Dendritic cell treated with granulocyte-macrophage colony-stimulating factor and Interleukin-4, amounts not matched to agents 40 ng/mL and 50 ng/mL, for 4 days (primary cell): ENCODE results near the gene NMB.
"Not testable (repeated sequence)": the region's sequence is repeated elsewhere in the genome, so short reads cannot be mapped to it uniquely, and the experiment has no call there.

Experiments used
- H3K27ac Mint-ChIP-seq: one replicate; pipeline ENCODE4 v1.8.0; 2022; ENCODE audit warnings: mild to moderate bottlenecking, mixed read lengths
- H3K27me3 Mint-ChIP-seq: one replicate; pipeline ENCODE4 v1.8.0; 2022; ENCODE audit warnings: mild to moderate bottlenecking, mixed read lengths
- H3K36me3 Mint-ChIP-seq: one replicate; pipeline ENCODE4 v1.8.0; 2022; ENCODE audit warnings: low read depth, mixed read lengths
- H3K4me1 Mint-ChIP-seq: one replicate; pipeline ENCODE4 v1.8.0; 2022; ENCODE audit warnings: low read depth, mixed read lengths
- H3K4me3 Mint-ChIP-seq: one replicate; pipeline ENCODE4 v1.8.0; 2022; ENCODE audit warnings: mild to moderate bottlenecking, moderate library complexity, mixed read lengths
- H3K9me3 Mint-ChIP-seq: one replicate; pipeline ENCODE4 v1.8.0; 2022; ENCODE audit warnings: mixed read lengths
- intact Hi-C: fragments of 100-400 bp; cut with micrococcal nuclease; formaldehyde crosslinking; loops from one replicate; pipeline ENCODE4 v1.15.0; 2022

Gene NMB

GRCh38 chr15:84647726-84648125 lies 10.3 kb downstream of the NMB start:
- Mint-ChIP-seq H3K27ac (peak overlapping the region; percentile 73), H3K36me3 (peaks cover 99% of the 10 kb centered on the region), H3K4me1 (peaks cover 37% of the 10 kb centered on the region), H3K27me3 (no peaks in the 10 kb centered on the region), H3K9me3 (no peaks in the 10 kb centered on the region), H3K4me3 (peak overlapping the region; percentile 30)
- intact Hi-C loops: no loop called here

DNA sequence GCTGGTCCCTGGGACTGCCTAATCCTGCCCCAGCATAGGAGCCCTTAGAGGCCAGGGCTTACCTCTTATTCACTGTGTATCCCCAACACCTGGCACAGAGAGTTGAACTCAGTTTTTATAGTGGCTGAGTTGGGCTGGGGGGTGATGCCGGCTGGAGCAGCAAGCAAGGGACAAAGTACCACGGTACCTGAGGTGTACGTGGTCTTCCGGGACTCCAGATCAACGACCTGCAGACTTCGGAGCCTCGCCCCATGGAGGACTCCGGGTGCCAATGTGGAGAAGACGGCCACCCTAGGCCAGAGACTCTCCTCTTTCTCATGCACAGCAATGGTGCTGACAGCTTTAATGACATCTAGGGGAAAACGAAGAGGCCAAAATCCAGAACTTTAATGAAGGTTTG lies 12.0 kb downstream of the NMB start:
- Mint-ChIP-seq H3K4me1 (peaks cover 21% of the 10 kb centered on the region), H3K36me3 (peaks cover 100% of the 10 kb centered on the region)
- intact Hi-C loops: no loop called here

GRCh38 chr15:84645496-84645895 lies 12.5 kb downstream of the NMB start:
- Mint-ChIP-seq H3K9me3 (no peaks in the 10 kb centered on the region), H3K4me1 (peaks cover 21% of the 10 kb centered on the region), H3K27ac (no peak overlapping the region), H3K4me3 (no peak overlapping the region), H3K36me3 (peaks cover 99% of the 10 kb centered on the region), H3K27me3 (no peaks in the 10 kb centered on the region)
- intact Hi-C loops: no loop called here

More for the DNA sequence above, 12.0 kb downstream of the NMB start:
- Mint-ChIP-seq H3K27me3 (no peaks in the 10 kb centered on the region), H3K9me3 (no peaks in the 10 kb centered on the region), H3K4me3 (no peak overlapping the region), H3K27ac (no peak overlapping the region)

GRCh38 chr15:84643838-84644237 lies 14.2 kb downstream of the NMB start:
- peaks cover 15% of the 10 kb centered on the region for H3K4me1 Mint-ChIP-seq
- H3K36me3 Mint-ChIP-seq: peaks cover 99% of the 10 kb centered on the region
- no peaks in the 10 kb centered on the region for H3K27me3 Mint-ChIP-seq
- H3K27ac Mint-ChIP-seq: peak overlapping the region; percentile 7
- H3K4me3 Mint-ChIP-seq: no peak overlapping the region
- H3K9me3 Mint-ChIP-seq: no peaks in the 10 kb centered on the region
- intact Hi-C loops: no loop called here

- H3K36me3 Mint-ChIP-seq: peaks cover 99% of the 10 kb centered on the region
- H3K4me3 Mint-ChIP-seq, H3K4me1 Mint-ChIP-seq, H3K9me3 Mint-ChIP-seq, intact Hi-C loops, H3K27ac Mint-ChIP-seq, H3K27me3 Mint-ChIP-seq: not testable (repeated sequence)
Measured at GRCh38 chr15:84642640-84643039, 15.4 kb downstream of the NMB start.

DNA sequence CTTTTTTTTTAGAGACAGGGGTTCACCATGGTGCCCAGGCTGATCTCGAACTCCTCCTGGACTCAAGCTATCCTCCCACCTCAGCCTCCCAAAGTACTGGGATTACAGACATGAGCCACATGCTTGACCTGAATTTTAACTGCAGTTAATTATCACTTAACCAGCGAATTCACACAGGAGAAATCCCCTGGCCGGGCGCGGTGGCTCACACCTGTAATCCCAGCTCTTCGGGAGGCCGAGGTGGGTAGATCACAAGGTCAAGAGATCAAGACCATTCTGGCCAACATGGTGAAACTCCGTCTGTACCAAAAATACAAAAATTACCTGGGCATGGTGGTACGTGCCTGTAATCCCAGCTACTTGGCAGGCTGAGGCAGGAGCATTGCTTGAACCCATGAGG lies 16.1 kb downstream of the NMB start:
- H3K27me3 Mint-ChIP-seq, H3K27ac Mint-ChIP-seq, H3K9me3 Mint-ChIP-seq, intact Hi-C loops, H3K4me1 Mint-ChIP-seq, H3K4me3 Mint-ChIP-seq: not testable (repeated sequence)
- H3K36me3 Mint-ChIP-seq: peaks cover 99% of the 10 kb centered on the region

- Mint-ChIP-seq H3K36me3 (peaks cover 87% of the 10 kb centered on the region), H3K27me3 (no peaks in the 10 kb centered on the region), H3K4me3 (no peak overlapping the region), H3K9me3 (no peaks in the 10 kb centered on the region), H3K4me1 (peaks cover 18% of the 10 kb centered on the region), H3K27ac (no peak overlapping the region)
- intact Hi-C loops: loop anchor here (10.0 kb wide), 1 partner anchor 347 kb away; the partner anchor contains the start of gene PDE8A
Measured at GRCh38 chr15:84638103-84638502, 19.9 kb downstream of the NMB start.

DNA sequence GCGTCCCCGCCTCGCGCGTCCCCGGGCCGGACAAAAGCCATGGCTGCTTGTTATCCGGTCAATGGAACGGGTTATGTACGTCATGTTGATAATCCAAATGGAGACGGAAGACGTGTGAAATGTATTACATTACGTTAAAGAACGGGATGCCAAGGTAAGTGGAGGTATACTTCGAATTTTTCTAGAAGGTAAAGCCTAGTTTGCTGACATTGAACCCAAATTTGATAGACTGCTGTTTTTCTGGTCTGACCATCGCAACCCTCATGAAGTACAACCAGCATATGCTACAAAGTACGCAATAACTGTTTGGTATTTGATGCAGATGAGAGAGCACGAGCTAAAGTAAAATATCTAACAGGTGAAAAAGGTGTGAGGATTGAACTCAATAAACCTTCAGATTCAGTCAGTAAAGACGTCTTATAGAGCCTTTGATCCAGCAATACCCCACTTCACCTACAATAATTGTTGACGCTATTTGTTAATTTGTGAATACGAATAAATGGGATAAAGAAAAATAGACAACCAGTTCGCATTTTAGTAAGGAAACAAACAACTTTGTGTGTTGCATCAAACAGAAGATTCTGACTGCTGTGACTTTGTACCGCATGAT lies 23.7 kb downstream of the NMB start:
- H3K36me3 Mint-ChIP-seq: peaks cover 60% of the 10 kb centered on the region
- H3K4me1 Mint-ChIP-seq: peaks cover 46% of the 10 kb centered on the region

DNA sequence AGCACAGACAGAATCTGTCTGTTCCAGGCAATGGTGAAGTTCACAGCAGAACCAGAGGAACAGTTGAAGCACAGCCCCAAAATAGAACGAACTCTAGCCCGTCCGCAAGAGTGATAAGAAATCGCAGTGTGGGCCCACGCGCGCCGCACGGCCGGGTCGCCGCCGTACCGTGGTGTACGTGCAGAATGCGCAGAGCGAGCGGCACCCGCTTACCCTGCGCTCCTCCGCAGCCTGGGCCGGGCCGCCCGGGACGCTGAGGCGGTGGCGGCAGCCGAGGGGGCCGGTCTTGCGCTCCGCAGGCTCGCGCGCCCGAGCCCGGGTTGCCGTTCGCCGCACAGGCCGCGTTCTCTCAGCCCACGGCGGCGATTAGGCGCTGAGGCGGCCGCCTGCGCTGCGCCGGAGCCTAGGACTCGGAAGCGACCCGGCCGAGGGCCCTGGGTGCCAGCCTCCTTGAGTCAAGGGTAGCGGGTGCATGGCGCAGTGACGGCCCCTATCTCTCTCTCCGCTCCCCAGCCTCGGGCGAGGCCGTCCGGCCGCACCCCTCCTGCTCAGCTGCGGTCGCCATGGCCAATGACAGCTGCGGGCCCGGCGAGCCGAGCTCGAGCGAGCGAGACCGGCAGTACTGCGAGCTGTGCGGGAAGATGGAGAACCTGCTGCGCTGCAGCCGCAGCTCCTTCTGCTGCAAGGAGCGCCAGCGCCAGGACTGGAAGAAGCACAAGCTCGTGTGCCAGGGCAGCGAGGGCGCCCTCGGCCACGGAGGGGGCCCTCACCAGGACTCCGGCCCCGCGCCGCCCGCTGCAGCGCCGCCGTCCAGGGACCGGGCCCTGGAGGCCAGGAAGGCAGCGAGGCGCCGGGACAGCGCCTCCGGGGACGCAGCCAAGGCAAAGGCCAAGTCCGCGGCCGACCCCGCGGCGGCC lies 24.4 kb downstream of the NMB start:
- no peaks in the 10 kb centered on the region for H3K27me3 Mint-ChIP-seq
- intact Hi-C loops: loop anchor here (10.0 kb wide), 1 partner anchor 351 kb away; the partner anchor contains the start of gene PDE8A
- peaks cover 52% of the 10 kb centered on the region for H3K36me3 Mint-ChIP-seq
- peak overlapping the region; percentile 86 for H3K4me3 Mint-ChIP-seq
- H3K4me1 Mint-ChIP-seq: peaks cover 46% of the 10 kb centered on the region
- no peaks in the 10 kb centered on the region for H3K9me3 Mint-ChIP-seq
- peak overlapping the region; percentile 83 for H3K27ac Mint-ChIP-seq

More for the DNA sequence above, 23.7 kb downstream of the NMB start:
- Mint-ChIP-seq H3K4me3 (peak overlapping the region; percentile 86), H3K9me3 (no peaks in the 10 kb centered on the region), H3K27me3 (no peaks in the 10 kb centered on the region), H3K27ac (peak overlapping the region; percentile 83)
- intact Hi-C loops: loop anchor here (10.0 kb wide), 1 partner anchor 350 kb away; the partner anchor contains the start of gene PDE8A

DNA sequence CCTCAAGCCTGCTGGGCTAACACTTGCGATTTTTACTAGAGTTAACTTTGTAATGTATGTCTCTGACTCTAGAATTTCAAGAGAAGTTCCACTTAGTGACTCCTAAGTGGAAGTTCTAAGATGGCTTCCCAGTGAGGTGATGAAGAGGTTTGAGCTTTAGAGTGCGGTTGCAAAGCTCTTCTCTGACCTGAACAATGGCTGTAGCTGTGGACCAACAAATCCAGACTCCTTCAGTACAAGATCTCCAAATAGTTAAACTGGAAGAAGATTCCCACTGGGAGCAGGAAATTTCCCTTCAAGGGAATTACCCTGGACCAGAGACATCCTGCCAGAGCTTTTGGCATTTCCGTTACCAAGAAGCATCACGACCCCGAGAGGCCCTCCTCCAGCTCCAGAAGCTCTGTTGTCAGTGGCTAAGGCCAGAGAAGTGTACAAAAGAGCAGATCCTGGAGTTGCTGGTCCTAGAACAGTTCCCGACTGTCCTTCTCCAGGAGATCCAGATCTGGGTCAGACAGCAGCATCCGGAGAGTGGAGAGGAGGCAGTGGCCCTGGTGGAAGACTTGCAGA lies 26.2 kb downstream of the NMB start:
- Mint-ChIP-seq H3K4me1 (peaks cover 46% of the 10 kb centered on the region), H3K36me3 (peaks cover 34% of the 10 kb centered on the region), H3K9me3 (no peaks in the 10 kb centered on the region), H3K27ac (peak overlapping the region; percentile 94), H3K4me3 (peak overlapping the region; percentile 86), H3K27me3 (no peaks in the 10 kb centered on the region)
- intact Hi-C loops: loop anchor here (1.0 to 10.0 kb wide), 3 partner anchors 23 to 353 kb away; partner anchors contain the start of genes PDE8A and WDR73

DNA sequence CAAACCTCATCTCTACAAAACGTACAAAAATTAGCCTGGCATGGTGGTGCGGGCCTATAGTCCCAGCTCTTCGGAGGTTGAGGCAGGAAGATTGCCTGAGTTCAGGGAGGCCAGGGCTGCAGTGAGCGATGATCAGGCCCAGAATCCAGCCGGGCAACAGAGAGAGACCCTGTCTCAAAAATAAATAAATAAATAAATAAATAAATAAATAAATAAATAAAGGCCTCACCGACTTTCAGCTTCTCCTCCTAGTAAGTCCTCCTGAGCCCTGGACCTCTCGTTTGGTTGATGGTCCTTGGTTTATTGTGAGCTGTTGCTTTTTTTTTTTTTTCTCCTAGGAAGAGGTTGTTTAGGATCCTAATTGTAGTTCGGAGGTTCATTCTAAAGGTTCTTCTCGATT lies 29.0 kb downstream of the NMB start:
- no peak overlapping the region for H3K27ac Mint-ChIP-seq
- peaks cover 23% of the 10 kb centered on the region for H3K36me3 Mint-ChIP-seq
- no peak overlapping the region for H3K4me3 Mint-ChIP-seq
- peaks cover 38% of the 10 kb centered on the region for H3K4me1 Mint-ChIP-seq
- intact Hi-C loops: no loop called here
- no peaks in the 10 kb centered on the region for H3K9me3 Mint-ChIP-seq
- no peaks in the 10 kb centered on the region for H3K27me3 Mint-ChIP-seq

GRCh38 chr15:84625123-84625522 lies 32.9 kb downstream of the NMB start:
- peaks cover 26% of the 10 kb centered on the region for H3K9me3 Mint-ChIP-seq
- intact Hi-C loops: no loop called here
- peaks cover 15% of the 10 kb centered on the region for H3K4me1 Mint-ChIP-seq
- H3K36me3 Mint-ChIP-seq: peaks cover 41% of the 10 kb centered on the region
- H3K4me3 Mint-ChIP-seq: no peak overlapping the region
- no peaks in the 10 kb centered on the region for H3K27me3 Mint-ChIP-seq
- H3K27ac Mint-ChIP-seq: no peak overlapping the region

- Mint-ChIP-seq H3K4me1 (peaks cover 7% of the 10 kb centered on the region), H3K9me3 (peaks cover 27% of the 10 kb centered on the region), H3K36me3 (peaks cover 41% of the 10 kb centered on the region), H3K27ac (no peak overlapping the region), H3K27me3 (no peaks in the 10 kb centered on the region), H3K4me3 (no peak overlapping the region)
- intact Hi-C loops: no loop called here
Measured at GRCh38 chr15:84624359-84624758, 33.6 kb downstream of the NMB start.
